ENCODE data around the gene AP2A1.

DNA sequence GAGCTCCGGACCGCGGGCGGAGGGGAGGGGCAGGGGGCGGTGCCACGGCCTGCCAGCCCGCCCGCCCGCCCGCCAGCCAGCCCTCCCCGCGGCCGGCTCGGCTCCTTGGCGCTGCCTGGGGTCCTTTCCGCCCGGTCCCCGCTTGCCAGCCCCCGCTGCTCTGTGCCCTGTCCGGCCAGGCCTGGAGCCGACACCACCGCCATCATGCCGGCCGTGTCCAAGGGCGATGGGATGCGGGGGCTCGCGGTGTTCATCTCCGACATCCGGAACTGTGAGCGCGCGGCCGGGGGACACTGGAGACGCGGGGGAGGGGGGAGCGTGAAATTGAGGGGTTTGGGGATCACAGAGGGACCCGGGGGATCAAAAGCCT lies at the start of gene AP2A1:
- TF ChIP-seq, protein P1, sequence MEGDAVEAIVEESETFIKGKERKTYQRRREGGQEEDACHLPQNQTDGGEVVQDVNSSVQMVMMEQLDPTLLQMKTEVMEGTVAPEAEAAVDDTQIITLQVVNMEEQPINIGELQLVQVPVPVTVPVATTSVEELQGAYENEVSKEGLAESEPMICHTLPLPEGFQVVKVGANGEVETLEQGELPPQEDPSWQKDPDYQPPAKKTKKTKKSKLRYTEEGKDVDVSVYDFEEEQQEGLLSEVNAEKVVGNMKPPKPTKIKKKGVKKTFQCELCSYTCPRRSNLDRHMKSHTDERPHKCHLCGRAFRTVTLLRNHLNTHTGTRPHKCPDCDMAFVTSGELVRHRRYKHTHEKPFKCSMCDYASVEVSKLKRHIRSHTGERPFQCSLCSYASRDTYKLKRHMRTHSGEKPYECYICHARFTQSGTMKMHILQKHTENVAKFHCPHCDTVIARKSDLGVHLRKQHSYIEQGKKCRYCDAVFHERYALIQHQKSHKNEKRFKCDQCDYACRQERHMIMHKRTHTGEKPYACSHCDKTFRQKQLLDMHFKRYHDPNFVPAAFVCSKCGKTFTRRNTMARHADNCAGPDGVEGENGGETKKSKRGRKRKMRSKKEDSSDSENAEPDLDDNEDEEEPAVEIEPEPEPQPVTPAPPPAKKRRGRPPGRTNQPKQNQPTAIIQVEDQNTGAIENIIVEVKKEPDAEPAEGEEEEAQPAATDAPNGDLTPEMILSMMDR (IDR thresholded peaks at IDR 0.05; ENCODE audit: low read depth, low read length, missing input control): no peak
- TF ChIP-seq, protein P2, sequence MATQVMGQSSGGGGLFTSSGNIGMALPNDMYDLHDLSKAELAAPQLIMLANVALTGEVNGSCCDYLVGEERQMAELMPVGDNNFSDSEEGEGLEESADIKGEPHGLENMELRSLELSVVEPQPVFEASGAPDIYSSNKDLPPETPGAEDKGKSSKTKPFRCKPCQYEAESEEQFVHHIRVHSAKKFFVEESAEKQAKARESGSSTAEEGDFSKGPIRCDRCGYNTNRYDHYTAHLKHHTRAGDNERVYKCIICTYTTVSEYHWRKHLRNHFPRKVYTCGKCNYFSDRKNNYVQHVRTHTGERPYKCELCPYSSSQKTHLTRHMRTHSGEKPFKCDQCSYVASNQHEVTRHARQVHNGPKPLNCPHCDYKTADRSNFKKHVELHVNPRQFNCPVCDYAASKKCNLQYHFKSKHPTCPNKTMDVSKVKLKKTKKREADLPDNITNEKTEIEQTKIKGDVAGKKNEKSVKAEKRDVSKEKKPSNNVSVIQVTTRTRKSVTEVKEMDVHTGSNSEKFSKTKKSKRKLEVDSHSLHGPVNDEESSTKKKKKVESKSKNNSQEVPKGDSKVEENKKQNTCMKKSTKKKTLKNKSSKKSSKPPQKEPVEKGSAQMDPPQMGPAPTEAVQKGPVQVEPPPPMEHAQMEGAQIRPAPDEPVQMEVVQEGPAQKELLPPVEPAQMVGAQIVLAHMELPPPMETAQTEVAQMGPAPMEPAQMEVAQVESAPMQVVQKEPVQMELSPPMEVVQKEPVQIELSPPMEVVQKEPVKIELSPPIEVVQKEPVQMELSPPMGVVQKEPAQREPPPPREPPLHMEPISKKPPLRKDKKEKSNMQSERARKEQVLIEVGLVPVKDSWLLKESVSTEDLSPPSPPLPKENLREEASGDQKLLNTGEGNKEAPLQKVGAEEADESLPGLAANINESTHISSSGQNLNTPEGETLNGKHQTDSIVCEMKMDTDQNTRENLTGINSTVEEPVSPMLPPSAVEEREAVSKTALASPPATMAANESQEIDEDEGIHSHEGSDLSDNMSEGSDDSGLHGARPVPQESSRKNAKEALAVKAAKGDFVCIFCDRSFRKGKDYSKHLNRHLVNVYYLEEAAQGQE (IDR thresholded peaks at IDR 0.05): no peak
- TF ChIP-seq, protein P3, sequence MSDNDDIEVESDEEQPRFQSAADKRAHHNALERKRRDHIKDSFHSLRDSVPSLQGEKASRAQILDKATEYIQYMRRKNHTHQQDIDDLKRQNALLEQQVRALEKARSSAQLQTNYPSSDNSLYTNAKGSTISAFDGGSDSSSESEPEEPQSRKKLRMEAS (IDR thresholded peaks at IDR 0.05): no peak
- TF ChIP-seq SP1 (IDR thresholded peaks at IDR 0.05): no peak
- no peak for TF ChIP-seq RXRA (IDR thresholded peaks at IDR 0.05)
- TF ChIP-seq JUND (IDR thresholded peaks at IDR 0.05): no peak

Measured in liver (tissue), 3 donors.